B cell (primary cell): Measurements from ENCODE around the gene CAB39L. TPM values are rescaled to one million over a fixed set of nuclear protein-coding genes. Genes with fewer than 3 reads are reported as not detected.
"Not testable (repeated sequence)": the region's sequence is repeated elsewhere in the genome, so short reads cannot be mapped to it uniquely, and the experiment has no call there.

Experiments
- ATAC-seq: fragments of 200-7000 bp; cut with Tn5 transposase; one replicate; pipeline ENCODE4 v1.10.0; 2021; ENCODE audit warnings: low read depth, mild to moderate bottlenecking, moderate number of reproducible peaks, moderate library complexity
- CTCF ChIA-PET: fragments of 350-600 bp; sonication (Branson Sonifier 250); formaldehyde crosslinking; loops from one replicate; lab custom pipeline; 2021; ENCODE audit warnings: antibody characterized with exemption, inconsistent platforms; lab: Charles Lee
- POLR2A ChIA-PET: fragments of 350-600 bp; sonication (Branson Sonifier 250); formaldehyde crosslinking; loops from one replicate; lab custom pipeline; 2021; ENCODE audit warnings: antibody characterized with exemption; lab: Charles Lee
- DNase-seq: peaks from one replicate; pipeline ENCODE4 v3.0.0; 2013
- H2AFZ ChIP-seq: 2 replicates; pipeline ENCODE4 v1.6.1; 2012; ENCODE audit warnings: mild to moderate bottlenecking, low read depth, low read length; ENCODE audit not compliant: insufficient read depth, poor library complexity, severe bottlenecking
- H3K27ac ChIP-seq, 2 donors: 1 replicate in 1 of 2; 2 replicates in 1 of 2; pipeline ENCODE4 v1.5.1; 2012 to 2013; ENCODE audit warnings: low read length in 2 of 2, mild to moderate bottlenecking in 2 of 2, moderate library complexity in 1 of 2
- H3K27me3 ChIP-seq, 4 experiments: fragments of 200-600 bp in 1 of 4; sonication (generic) in 1 of 4; replicated peaks in 1 of 4; 1 replicate in 2 of 4; 2 replicates in 2 of 4; pipeline versions ENCODE4 v1.6.1 to v1.7.0; 2013 to 2016; ENCODE audit warnings: low read length in 3 of 4, mild to moderate bottlenecking in 2 of 4, mixed read lengths in 1 of 4, moderate library complexity in 1 of 4; ENCODE audit not compliant: insufficient read depth in 4 of 4, control insufficient read depth in 3 of 4; ENCODE audit errors: control extremely low read depth in 1 of 4
- H3K36me3 ChIP-seq, 2 experiments: replicated peaks in 1 of 2; 1 replicate in 1 of 2; 2 replicates in 1 of 2; pipeline versions ENCODE4 v1.6.1 to v1.7.1; 2013; ENCODE audit warnings: low read length in 1 of 2; ENCODE audit not compliant: insufficient read depth in 2 of 2, control insufficient read depth in 1 of 2; ENCODE audit errors: control extremely low read depth in 1 of 2, extremely low read depth in 1 of 2
- H3K4me1 ChIP-seq, 2 donors: fragments of 200-600 bp in 1 of 2; sonication (generic) in 1 of 2; 1 replicate in 1 of 2; 2 replicates in 1 of 2; pipeline versions ENCODE4 v1.5.1 to v1.6.1; 2013 to 2017; ENCODE audit warnings: low read length in 2 of 2; ENCODE audit not compliant: control insufficient read depth in 2 of 2, insufficient read depth in 2 of 2
- H3K4me2 ChIP-seq: replicated peaks from 2 replicates; pipeline ENCODE3; 2012; ENCODE audit warnings: mild to moderate bottlenecking, low read depth, low read length; ENCODE audit not compliant: poor library complexity, severe bottlenecking
- H3K4me3 ChIP-seq, 5 experiments: fragments of 200-600 bp in 1 of 5; sonication (generic) in 1 of 5; 1 replicate in 3 of 5; 2 replicates in 2 of 5; pipeline versions ENCODE4 v1.5.1 to v1.7.0; 2011 to 2016; ENCODE audit warnings: low read length in 4 of 5, mild to moderate bottlenecking in 4 of 5, low read depth in 2 of 5, control low read depth in 1 of 5, moderate library complexity in 1 of 5; ENCODE audit not compliant: insufficient read depth in 1 of 5; ENCODE audit errors: control extremely low read depth in 1 of 5, extremely low read depth in 1 of 5
- H3K79me2 ChIP-seq: fragments of 200-600 bp; sonication (generic); one replicate; pipeline ENCODE4 v1.6.0; 2016; ENCODE audit warnings: low read length; ENCODE audit not compliant: control insufficient read depth, insufficient read depth
- H3K9ac ChIP-seq: fragments of 200-600 bp; sonication (generic); 2 replicates; pipeline ENCODE4 v1.6.1; 2017; ENCODE audit warnings: mild to moderate bottlenecking, low read length, moderate library complexity
- H3K9me3 ChIP-seq, 3 donors: one replicate each; pipeline versions ENCODE4 v1.6.1 to v1.7.1; 2013; ENCODE audit warnings: low read length in 2 of 3; ENCODE audit not compliant: control insufficient read depth in 2 of 3, insufficient read depth in 1 of 3; ENCODE audit errors: control extremely low read depth in 1 of 3
- H4K20me1 ChIP-seq: 2 replicates; pipeline ENCODE4 v1.6.0; 2012; ENCODE audit warnings: mild to moderate bottlenecking, low read length; ENCODE audit not compliant: insufficient read depth, control insufficient read depth, poor library complexity, severe bottlenecking
- H3K27ac Mint-ChIP-seq: one replicate; pipeline ENCODE4 v1.8.0; 2021; ENCODE audit warnings: mixed read lengths
- H3K27me3 Mint-ChIP-seq: one replicate; pipeline ENCODE4 v1.8.0; 2021; ENCODE audit warnings: mixed read lengths
- H3K4me1 Mint-ChIP-seq: one replicate; pipeline ENCODE4 v1.8.0; 2021; ENCODE audit warnings: mixed read lengths
- H3K4me3 Mint-ChIP-seq: one replicate; pipeline ENCODE4 v1.8.0; 2021; ENCODE audit warnings: mixed read lengths
- H3K9me3 Mint-ChIP-seq: one replicate; pipeline ENCODE4 v1.8.0; 2022; ENCODE audit warnings: mixed read lengths; ENCODE audit not compliant: insufficient read depth
- CTCF ChIP-seq: fragments of 200-600 bp; IDR thresholded peaks from one replicate; pipeline ENCODE4 v1.8.0; 2022; ENCODE audit warnings: antibody characterized with exemption, mild to moderate bottlenecking
- EZH2 ChIP-seq: IDR thresholded peaks from 2 replicates; pipeline ENCODE4 v1.6.1; 2012; ENCODE audit warnings: borderline replicate concordance, low read depth, mild to moderate bottlenecking, moderate library complexity, low read length; ENCODE audit not compliant: insufficient read depth, poor library complexity, severe bottlenecking
- WGBS: methylation state at CpG from one replicate; pipeline ENCODE4 v1.1.5; 2013; ENCODE audit warnings: missing lambda C conversion rate; ENCODE audit not compliant: insufficient coverage; 5-methylcytosine and 5-hydroxymethylcytosine counted together
- intact Hi-C: fragments of 100-400 bp; cut with micrococcal nuclease; formaldehyde crosslinking; loops from one replicate; pipeline ENCODE4 v1.10.0; 2022
- polyA plus RNA-seq: library from polyadenylated mRNA; depleted of rRNA; stranded (reverse); fragments of >200 nt; gene quantifications from 2 replicates; pipeline ENCODE4 v1.2.3, GENCODE V29; 2012
- total RNA-seq, 2 donors: library from RNA; stranded (reverse); fragments of 120-200 nt in 1 of 2; gene quantifications; 1 replicate in 1 of 2; 2 replicates in 1 of 2; pipeline versions ENCODE4 v1.2.3 to v1.2.4, GENCODE V29; 2013 to 2022

CAB39L gene
- total and polyA plus RNA-seq, 2 donors (not counting 1 experiment from before 2014, with no cell fraction given): 1.5 to 9.6 TPM

- H3K27ac Mint-ChIP-seq: no peak overlapping the region
- no peaks in the 10 kb centered on the region for H3K79me2 ChIP-seq
- H3K4me3 ChIP-seq: no peak overlapping the region
- H3K27ac ChIP-seq: no peak overlapping the region
- no peaks in the 10 kb centered on the region for H3K9me3 ChIP-seq
- no peak overlapping the region for H3K4me3 Mint-ChIP-seq
- POLR2A ChIA-PET: no interaction called here
- intact Hi-C loops: no loop called here
- DNase-seq: no peak
- ATAC-seq: no peak
- WGBS: 88% methylated on average over 5 of the region's 6 CpGs
- no peaks in the 10 kb centered on the region for H3K4me1 ChIP-seq
- H3K4me2 ChIP-seq: no peak overlapping the region
- H4K20me1 ChIP-seq: no peaks in the 10 kb centered on the region
- no peak for TF ChIP-seq EZH2
- TF ChIP-seq CTCF: no peak
- H3K36me3 ChIP-seq: peaks cover 0 to 7% of the 10 kb centered on the region in 2 experiments
- CTCF ChIA-PET: interaction anchor here (0.6 to 4.1 kb wide), 5 partner anchors 8 to 312 kb away, joined by 3 to 15 read pairs (median 3); no protein-coding TSS in a partner anchor
- peaks cover 3% of the 10 kb centered on the region for H3K4me1 Mint-ChIP-seq
- no peak overlapping the region for H2AFZ ChIP-seq
- H3K27me3 ChIP-seq: no peaks in the 10 kb centered on the region
- H3K27me3 Mint-ChIP-seq: no peaks in the 10 kb centered on the region
- no peak overlapping the region for H3K9ac ChIP-seq
- no peaks in the 10 kb centered on the region for H3K9me3 Mint-ChIP-seq
Observed at GRCh38 chr13:49295244-49295643, 148.6 kb downstream of the CAB39L start.

DNA sequence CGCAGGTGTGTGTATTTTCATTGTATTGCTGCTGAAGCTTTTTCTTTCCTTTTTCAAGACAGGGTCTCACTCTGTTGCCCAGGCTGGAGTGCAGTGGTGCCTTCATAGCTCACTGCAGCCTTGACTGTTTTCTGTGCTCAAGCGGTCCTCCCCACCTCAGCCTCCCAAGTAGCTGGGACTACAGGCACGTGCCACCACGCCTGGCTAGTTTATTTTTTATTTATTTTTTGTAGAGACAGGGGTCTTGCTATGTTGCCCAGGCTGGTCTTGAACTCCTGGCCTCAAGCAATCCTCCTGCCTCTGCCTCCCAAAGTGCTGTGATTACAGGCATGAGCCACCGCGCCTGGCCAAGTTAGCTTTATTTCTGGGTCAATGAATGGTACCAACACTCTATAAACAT is 149.1 kb downstream of the CAB39L start:
- H2AFZ ChIP-seq, H3K4me1 Mint-ChIP-seq, H3K9ac ChIP-seq, intact Hi-C loops, H3K4me2 ChIP-seq, H3K27ac ChIP-seq, H3K27me3 ChIP-seq, H3K9me3 Mint-ChIP-seq, H3K4me3 ChIP-seq, H4K20me1 ChIP-seq, H3K27ac Mint-ChIP-seq, H3K9me3 ChIP-seq, H3K27me3 Mint-ChIP-seq, H3K36me3 ChIP-seq, H3K4me3 Mint-ChIP-seq, H3K79me2 ChIP-seq, DNase-seq, H3K4me1 ChIP-seq, POLR2A ChIA-PET, ATAC-seq: not testable (repeated sequence)
- CTCF ChIA-PET: interaction anchor here (0.6 to 4.1 kb wide), 6 partner anchors 9 to 312 kb away, joined by 3 to 15 read pairs (median 3); no protein-coding TSS in a partner anchor
- 88% methylated on average over 1 of the region's 6 CpGs for WGBS
